Bronchial epithelial cell (primary cell): ENCODE data around the gene ZFYVE9. TPM values are rescaled to one million over a fixed set of nuclear protein-coding genes. Genes with fewer than 3 reads are reported as not detected.

Experiments used
- DNase-seq: peaks from one replicate; pipeline ENCODE4 v3.0.0-alpha.2; 2010; ENCODE audit warnings: low read depth
- FAIRE-seq: peaks from 2 replicates; lab custom pipeline; 2011; peaks lifted over from hg19 to GRCh38; lab: Jason Lieb, UNC
- H3K27me3 ChIP-seq: 2 replicates; pipeline ENCODE4 v1.5.1; 2011; ENCODE audit warnings: low read length; ENCODE audit not compliant: control insufficient read depth, insufficient read depth
- H3K36me3 ChIP-seq: 2 replicates; pipeline ENCODE4 v1.5.1; 2011; ENCODE audit warnings: low read length; ENCODE audit not compliant: control insufficient read depth, insufficient read depth
- H3K4me3 ChIP-seq: 2 replicates; pipeline ENCODE4 v1.5.1; 2011; ENCODE audit warnings: mild to moderate bottlenecking, low read depth, low read length, control low read depth
- total RNA-seq: library from RNA; depleted of rRNA; stranded (reverse); fragments of >200 nt; gene quantifications from 2 replicates; pipeline ENCODE4 v1.2.1, GENCODE V29; 2014
- TF ChIP-seq, protein P1 (sequence below): IDR thresholded peaks from 2 replicates; pipeline ENCODE4 v1.5.1; 2011; ENCODE audit warnings: mild to moderate bottlenecking, moderate library complexity, low read length, control low read depth, inconsistent platforms; ENCODE audit not compliant: insufficient read depth, severe bottlenecking

ZFYVE9 gene
- total RNA-seq, 1 donor from 2014 or later = 44.8 TPM

DNA sequence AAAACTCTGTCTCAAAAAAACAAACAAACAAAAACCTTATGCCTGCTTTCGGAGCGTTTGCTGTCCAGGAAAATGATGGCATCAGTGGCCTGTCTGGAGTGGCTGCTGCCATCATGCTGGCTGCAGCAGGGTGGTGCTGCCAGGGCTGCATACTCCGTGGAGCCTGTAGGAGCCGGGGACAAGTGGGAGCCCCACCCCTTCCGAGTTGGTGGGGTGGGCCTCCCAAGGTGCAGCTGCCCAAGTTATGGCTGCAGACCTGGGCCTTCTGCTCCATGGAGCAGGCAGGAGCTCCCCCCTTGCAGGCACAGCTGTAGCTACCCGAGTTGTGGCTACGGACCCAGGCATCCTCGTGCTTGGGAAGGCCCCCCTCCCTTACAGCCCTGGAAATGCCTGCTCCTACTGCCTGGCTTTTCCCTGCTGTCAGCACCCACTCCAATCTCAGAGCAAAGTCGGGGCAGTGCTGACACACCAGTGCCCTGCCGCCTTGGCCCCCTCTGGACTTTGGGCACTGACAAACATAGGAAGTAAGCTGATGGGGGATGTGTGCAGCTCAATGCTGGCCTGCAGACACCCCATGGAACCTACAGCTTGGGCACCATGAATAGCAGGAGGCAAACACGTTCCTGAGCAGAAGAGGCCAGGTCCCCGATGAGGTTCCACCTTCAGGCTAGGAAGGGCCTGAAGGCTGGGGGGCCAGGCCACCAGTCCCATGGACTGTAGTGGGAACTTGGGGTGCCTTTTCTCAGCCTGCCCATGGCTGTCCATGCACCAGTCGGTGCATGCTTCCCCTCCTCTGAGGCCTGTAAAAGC lies 163.7 kb downstream of the ZFYVE9 start:
- no peaks in the 10 kb centered on the region for H3K27me3 ChIP-seq
- H3K4me3 ChIP-seq = no peak overlapping the region
- TF ChIP-seq, protein P1, sequence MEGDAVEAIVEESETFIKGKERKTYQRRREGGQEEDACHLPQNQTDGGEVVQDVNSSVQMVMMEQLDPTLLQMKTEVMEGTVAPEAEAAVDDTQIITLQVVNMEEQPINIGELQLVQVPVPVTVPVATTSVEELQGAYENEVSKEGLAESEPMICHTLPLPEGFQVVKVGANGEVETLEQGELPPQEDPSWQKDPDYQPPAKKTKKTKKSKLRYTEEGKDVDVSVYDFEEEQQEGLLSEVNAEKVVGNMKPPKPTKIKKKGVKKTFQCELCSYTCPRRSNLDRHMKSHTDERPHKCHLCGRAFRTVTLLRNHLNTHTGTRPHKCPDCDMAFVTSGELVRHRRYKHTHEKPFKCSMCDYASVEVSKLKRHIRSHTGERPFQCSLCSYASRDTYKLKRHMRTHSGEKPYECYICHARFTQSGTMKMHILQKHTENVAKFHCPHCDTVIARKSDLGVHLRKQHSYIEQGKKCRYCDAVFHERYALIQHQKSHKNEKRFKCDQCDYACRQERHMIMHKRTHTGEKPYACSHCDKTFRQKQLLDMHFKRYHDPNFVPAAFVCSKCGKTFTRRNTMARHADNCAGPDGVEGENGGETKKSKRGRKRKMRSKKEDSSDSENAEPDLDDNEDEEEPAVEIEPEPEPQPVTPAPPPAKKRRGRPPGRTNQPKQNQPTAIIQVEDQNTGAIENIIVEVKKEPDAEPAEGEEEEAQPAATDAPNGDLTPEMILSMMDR = no peak
- DNase-seq (no peak), FAIRE-seq (no peak)
- peaks cover 4% of the 10 kb centered on the region for H3K36me3 ChIP-seq

DNA sequence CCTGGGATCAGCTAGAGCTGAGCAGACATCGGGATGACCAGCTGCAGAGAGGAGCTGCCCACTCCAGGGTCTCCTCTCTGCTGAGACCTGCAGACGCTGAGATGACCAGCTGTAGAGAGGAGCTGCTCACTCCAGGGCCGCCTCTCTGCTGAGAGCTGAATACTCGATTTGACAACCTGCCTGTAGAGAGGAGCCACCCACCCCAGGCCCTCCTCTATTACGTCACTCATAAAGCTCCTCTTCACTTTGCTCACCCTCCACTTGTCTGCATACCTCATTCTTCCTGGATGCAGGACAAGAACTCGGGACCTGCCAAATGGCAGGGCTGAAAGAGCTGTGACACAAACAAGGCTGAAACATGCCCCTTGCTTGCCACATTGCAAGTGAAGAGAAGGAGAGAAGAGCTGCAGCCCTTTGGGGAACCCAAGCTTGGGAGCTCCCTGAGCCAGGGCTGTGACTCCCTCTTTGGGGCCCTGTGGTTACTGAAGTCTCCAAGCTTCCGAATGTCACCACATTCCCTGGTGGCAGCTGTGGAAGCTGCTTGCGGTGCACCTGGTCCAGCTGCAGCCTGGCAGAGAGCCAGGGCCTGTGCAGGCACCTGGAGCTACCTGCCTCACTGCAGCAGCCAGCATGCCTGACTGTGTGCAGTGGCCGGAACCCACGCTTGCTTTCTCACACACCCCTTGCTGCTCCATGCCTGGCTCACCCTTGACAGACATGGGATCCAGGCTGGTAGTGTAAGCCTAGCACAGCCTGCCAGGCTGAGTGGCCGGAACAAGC lies 164.5 kb downstream of the ZFYVE9 start:
- no peak overlapping the region for H3K4me3 ChIP-seq
- H3K36me3 ChIP-seq = peaks cover 4% of the 10 kb centered on the region
- DNase-seq (no peak), FAIRE-seq (peak; percentile 32)
- TF ChIP-seq, protein P1 = no peak
- H3K27me3 ChIP-seq = no peaks in the 10 kb centered on the region

DNA sequence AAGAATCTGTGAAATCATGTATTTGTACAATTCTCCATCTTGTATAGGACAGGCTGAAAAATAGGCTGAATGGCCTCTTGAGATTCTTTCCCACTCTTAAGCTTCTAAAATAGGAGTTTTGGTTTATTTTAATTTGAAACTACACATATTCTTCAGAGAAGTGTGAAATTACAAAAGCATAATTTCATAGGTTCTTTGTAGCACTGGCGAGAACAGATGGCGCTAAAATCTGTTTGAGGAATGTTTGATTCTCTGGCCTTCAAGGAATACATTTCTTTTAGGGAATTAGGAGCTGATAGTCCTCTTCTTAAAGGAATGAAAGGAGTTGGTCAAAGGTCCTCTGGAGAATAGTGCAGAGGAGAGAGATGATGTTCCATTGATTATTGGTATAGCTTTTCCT lies 179.2 kb downstream of the ZFYVE9 start:
- FAIRE-seq (no peak), DNase-seq (no peak)
- H3K4me3 ChIP-seq = no peak overlapping the region
- H3K27me3 ChIP-seq = no peaks in the 10 kb centered on the region
- H3K36me3 ChIP-seq = no peaks in the 10 kb centered on the region
- TF ChIP-seq, protein P1 = no peak

DNA sequence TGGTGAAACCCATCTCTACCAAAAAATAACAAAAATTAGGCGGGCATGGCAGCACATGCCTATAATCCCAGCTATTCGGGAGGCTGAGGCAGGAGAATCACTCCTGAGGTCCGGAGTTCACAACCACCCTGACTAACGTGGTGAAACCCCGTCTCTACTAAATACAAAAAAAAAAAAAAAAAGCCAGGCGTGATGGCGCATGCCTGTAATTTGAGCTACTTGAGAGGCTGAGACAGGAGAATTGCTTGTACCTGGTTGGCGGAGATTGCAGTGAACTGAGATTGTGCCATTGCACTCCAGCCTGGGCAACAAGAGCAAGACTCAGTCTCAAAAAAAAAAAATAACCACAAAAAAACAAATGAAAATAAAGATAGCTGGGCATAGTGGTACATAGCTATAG lies 181.8 kb downstream of the ZFYVE9 start:
- DNase-seq (peak; percentile 72), FAIRE-seq (no peak)
- H3K36me3 ChIP-seq = no peaks in the 10 kb centered on the region
- no peak overlapping the region for H3K4me3 ChIP-seq
- TF ChIP-seq, protein P1 = no peak
- H3K27me3 ChIP-seq = no peaks in the 10 kb centered on the region

DNA sequence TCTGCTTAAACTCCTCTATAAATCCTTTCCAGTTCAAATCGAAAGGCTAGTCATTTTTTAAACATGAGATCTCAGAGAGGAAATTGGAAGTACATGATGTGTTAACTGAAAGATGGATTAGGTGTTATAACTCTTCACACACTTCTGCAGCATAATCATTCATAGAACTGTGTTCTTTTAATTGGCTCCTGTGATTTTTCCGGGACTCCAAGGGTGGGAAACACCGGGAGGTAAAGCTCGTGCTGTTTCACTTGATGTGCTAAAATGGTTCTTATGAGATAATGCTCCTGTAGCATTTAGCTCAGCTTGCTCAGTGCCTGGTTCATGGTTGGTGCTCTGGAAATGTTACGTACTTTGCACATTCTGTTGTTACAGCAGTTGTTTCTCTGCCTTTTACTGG lies 183.9 kb downstream of the ZFYVE9 start:
- DNase-seq = no peak
- FAIRE-seq = peak; percentile 18

More for the DNA sequence above, 183.9 kb downstream of the ZFYVE9 start:
- Histone ChIP-seq H3K4me3 (no peak overlapping the region), H3K27me3 (no peaks in the 10 kb centered on the region), H3K36me3 (no peaks in the 10 kb centered on the region)
- TF ChIP-seq, protein P1 = no peak
